GM18499 (cell line): ENCODE measurements around the gene ADCY3.
"Not testable (repeated sequence)": the region's sequence is repeated elsewhere in the genome, so short reads cannot be mapped to it uniquely, and the experiment has no call there.

Experiments
- ATAC-seq: cut with Tn5 transposase; IDR thresholded peaks from one replicate; pipeline ENCODE4 v1.9.1; 2021; ENCODE audit warnings: moderate number of reproducible peaks; ENCODE audit not compliant: insufficient read depth, unreplicated experiment

Gene ADCY3

GRCh38 chr2:24855022-24855622 lies 64.9 kb downstream of the ADCY3 start:
- no peak for ATAC-seq

GRCh38 chr2:24853996-24854395 lies 66.0 kb downstream of the ADCY3 start:
- no peak for ATAC-seq

DNA sequence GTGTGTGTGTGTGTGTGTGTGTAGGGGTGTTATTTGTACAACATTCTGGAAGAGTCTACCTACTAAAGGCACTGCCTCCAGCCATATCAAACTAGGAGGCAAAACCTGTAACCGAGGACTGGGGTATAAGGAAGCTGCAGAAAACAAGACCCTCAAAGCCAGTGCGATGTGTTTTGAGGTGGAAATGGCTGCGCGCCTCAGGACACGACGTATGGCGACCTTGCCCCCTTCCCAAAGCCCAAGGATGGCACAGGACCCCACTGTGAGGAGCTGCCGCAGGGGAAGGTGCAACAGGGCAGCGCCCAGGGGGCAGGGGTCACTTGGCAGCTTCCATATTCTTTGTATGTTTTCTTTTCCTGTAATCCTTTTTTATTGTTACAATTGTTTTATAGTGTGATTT lies 67.0 kb downstream of the ADCY3 start:
- ATAC-seq: no peak

- no peak for ATAC-seq
Observed at GRCh38 chr2:24852431-24853020, 67.5 kb downstream of the ADCY3 start.

- no peak for ATAC-seq
Observed at GRCh38 chr2:24852026-24852425, 68.0 kb downstream of the ADCY3 start.

- ATAC-seq: no peak
Observed at GRCh38 chr2:24850944-24851343, 69.1 kb downstream of the ADCY3 start.

DNA sequence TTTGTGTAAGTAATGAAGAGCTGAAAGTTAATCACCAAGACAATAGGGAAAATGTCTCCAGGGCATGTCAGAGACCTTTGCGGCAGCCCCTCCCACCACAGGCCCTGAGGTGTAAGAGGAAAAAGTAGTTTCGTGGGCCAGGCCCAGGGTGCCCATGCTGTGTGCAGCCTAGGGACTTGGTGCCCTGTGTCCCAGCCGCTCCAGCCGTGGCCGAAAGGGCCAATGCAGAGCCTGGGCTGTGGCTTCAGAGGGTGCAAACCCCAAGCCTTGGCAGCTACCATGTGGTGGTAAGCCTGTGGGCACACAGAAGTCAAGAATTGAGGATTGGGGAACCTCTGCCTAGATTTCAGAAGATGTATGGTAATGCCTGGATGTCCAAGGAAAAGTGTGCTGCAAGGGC lies 74.3 kb downstream of the ADCY3 start:
- no peak for ATAC-seq

DNA sequence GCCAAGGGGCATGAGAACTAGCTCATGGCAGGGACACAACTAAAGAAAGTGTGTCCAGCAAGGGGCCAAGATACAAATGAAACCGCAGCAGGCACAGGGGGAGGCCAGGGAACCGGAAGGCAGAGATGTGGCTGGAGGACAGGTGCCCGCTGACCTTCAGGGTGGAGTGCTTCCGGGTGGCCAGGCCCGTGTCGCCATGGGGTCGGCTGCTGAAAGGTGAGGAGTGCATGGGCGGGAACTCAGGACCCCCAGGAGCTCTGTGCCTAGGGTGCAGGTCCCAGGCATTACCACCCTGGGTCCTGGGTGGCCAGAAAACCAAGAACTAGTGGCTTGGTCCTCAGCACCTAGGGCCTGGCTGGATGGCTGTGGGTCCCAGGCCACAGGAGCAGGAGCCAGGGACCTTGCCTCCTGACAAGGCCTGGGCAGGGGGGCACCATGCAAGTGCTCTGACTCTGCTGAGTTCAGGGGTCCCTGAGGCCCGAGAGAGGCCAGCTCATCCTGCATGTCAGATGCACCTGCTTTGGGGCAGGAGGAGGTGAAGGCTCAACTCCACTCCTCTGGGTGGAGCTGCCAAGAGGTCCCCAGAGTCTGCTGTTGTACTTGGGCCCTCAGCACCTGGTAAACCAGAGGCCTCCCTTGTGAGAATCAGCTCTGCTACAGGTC lies 75.9 kb downstream of the ADCY3 start:
- ATAC-seq: no peak

DNA sequence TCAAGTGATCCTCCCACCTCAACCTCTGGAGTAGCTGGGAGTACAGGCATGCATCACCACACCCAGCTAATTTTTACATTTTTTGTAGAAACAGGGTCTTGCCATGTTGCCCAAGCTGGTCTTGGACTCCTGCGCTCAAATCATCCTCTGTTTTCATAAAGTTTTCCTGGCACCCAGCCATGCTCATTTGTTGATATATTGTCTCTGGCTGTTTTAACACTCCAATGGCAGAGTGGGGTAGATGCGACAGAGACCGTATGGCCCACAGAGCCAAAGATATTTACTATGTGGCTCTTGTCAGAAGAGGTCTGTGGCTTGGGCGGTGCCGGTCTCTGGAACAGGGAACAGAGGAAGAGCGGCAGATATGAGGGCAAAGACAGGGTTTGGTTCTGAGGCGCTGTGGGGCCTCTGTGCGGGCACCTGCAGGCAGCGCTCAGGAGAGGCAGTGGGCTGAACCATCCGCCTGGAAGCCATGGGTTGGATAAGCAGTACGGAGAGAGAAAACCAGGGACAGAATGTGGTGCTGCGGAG lies 76.6 kb downstream of the ADCY3 start:
- no peak for ATAC-seq

- ATAC-seq: no peak
Observed at GRCh38 chr2:24842081-24843050, 77.7 kb downstream of the ADCY3 start.

- no peak for ATAC-seq
Observed at GRCh38 chr2:24840962-24841945, 78.8 kb downstream of the ADCY3 start.

DNA sequence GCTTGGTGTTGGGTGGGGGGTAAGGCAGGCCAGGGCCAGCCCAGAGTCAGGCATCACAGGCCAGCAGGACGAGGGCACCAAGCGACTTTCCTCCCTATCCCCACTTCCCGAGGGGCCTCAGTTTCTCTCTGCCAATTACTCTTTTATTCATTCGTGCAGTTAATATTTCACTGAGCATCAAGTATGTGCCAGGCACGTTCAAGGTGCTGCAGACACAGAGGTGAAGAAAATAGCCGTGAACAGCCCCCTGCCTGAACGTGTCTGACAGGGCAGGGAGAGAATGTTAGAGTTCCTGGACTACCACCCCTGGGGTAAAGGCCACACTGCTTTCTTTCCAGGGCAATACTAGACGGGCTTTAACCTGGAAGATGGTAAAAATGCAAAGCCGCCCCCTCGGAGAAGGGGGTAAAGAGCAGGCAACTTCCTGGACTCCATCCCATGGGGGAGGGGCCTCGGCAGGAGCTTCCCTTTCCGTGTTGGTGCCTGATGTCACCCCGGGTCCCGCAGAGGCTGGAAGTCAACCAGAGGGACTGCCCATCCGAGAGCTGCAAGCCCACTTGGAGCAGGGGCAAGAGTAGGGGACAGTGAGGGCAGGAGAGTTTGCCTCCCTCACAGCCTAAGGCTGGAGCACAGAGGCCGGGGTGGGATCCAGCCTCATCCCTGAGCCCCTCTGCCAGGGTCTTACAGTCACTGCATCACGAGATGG lies 79.7 kb downstream of the ADCY3 start:
- no peak for ATAC-seq

GRCh38 chr2:24839729-24840128 lies 80.3 kb downstream of the ADCY3 start:
- ATAC-seq: no peak

- no peak for ATAC-seq
Observed at GRCh38 chr2:24838541-24838940, 81.5 kb downstream of the ADCY3 start.

- ATAC-seq: no peak
Observed at GRCh38 chr2:24837996-24838513, 82.0 kb downstream of the ADCY3 start.

- no peak for ATAC-seq
Observed at GRCh38 chr2:24836706-24837105, 83.3 kb downstream of the ADCY3 start.

DNA sequence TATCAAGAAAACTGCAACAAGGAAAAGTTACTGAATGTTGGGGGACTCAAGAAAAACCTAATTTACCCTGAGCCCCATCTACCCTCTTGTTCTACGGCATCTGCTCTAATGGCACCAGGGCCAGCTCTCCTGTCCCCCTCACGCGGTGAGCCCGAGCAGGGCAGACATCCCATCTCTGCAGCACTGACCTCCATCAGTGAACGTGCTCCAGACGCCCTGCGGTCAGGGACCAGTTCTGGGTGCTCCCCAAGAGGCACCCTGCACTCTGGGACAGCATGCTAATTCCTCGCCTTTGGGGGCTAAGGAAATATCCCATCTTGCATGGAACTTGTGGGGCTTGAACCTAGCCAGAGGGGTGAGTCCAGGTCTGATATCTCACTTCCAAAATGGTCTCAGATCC lies 83.8 kb downstream of the ADCY3 start:
- no peak for ATAC-seq

GRCh38 chr2:24835411-24835810 lies 84.6 kb downstream of the ADCY3 start:
- not testable (repeated sequence) for ATAC-seq
